PC-3 (cell line): ENCODE measurements around the gene POLA2. TPM values are rescaled to one million over a fixed set of nuclear protein-coding genes. Genes with fewer than 3 reads are reported as not detected.

Experiments
- ATAC-seq: fragments of 200-7000 bp; cut with Tn5 transposase; 2 replicates; pipeline ENCODE4 v1.9.1; 2020; ENCODE audit warnings: mild to moderate bottlenecking, moderate library complexity
- BruUV-seq: library from RNA; stranded (reverse); fragments of 400-500 nt; replicated peaks from 2 replicates; lab custom pipeline; 2021; lab: Mats Ljungman, UMichigan
- CTCF ChIA-PET: fragments of 300-600 bp; sonication (Branson Sonifier 250); formaldehyde crosslinking; loops from one replicate; lab custom pipeline; 2022; ENCODE audit warnings: antibody characterized with exemption; lab: Charles Lee
- POLR2A ChIA-PET: fragments of 300-600 bp; sonication (Branson Sonifier 250); formaldehyde crosslinking; loops from one replicate; lab custom pipeline; 2022; ENCODE audit warnings: antibody characterized with exemption; ENCODE audit not compliant: unreplicated experiment; lab: Charles Lee
- DNase-seq: peaks from one replicate; pipeline ENCODE4 v3.0.0-alpha.2; 2015
- H2AFZ ChIP-seq: fragments of 300-600 bp; sonication (generic); 2 replicates; pipeline ENCODE4 v1.6.0; 2016; ENCODE audit warnings: antibody characterized with exemption, low read length
- H3F3A ChIP-seq: fragments of 300-600 bp; sonication (generic); one replicate; pipeline ENCODE4 v1.6.0; 2017; ENCODE audit warnings: antibody characterized with exemption, low read length, control low read depth, mild to moderate bottlenecking; ENCODE audit not compliant: unreplicated experiment
- H3K27ac ChIP-seq: fragments of 300-600 bp; sonication (generic); 2 replicates; pipeline ENCODE4 v1.5.1; 2016; ENCODE audit warnings: mild to moderate bottlenecking, low read length
- H3K27me3 ChIP-seq: fragments of 300-600 bp; sonication (generic); 2 replicates; pipeline ENCODE4 v1.6.1; 2016; ENCODE audit warnings: low read length, mixed read lengths
- H3K36me3 ChIP-seq: fragments of 300-600 bp; sonication (generic); 2 replicates; pipeline ENCODE4 v1.6.1; 2016; ENCODE audit warnings: low read depth, mixed run types, low read length, mixed read lengths
- H3K4me1 ChIP-seq: fragments of 300-600 bp; sonication (generic); 2 replicates; pipeline ENCODE4 v1.5.1; 2016; ENCODE audit warnings: low read length; ENCODE audit not compliant: insufficient read depth
- H3K4me2 ChIP-seq: fragments of 300-600 bp; sonication (generic); 2 replicates; pipeline ENCODE4 v1.6.0; 2016; ENCODE audit warnings: low read length
- H3K4me3 ChIP-seq: fragments of 300-600 bp; sonication (generic); 2 replicates; pipeline ENCODE4 v1.5.1; 2016; ENCODE audit warnings: mild to moderate bottlenecking, low read length, mixed read lengths
- H3K79me2 ChIP-seq: fragments of 300-600 bp; sonication (generic); 2 replicates; pipeline ENCODE4 v1.6.1; 2017; ENCODE audit warnings: low read length, mixed read lengths
- H3K9ac ChIP-seq: fragments of 300-600 bp; sonication (generic); 2 replicates; pipeline ENCODE4 v1.6.0; 2016; ENCODE audit warnings: mild to moderate bottlenecking, low read length
- H3K9me2 ChIP-seq: fragments of 300-600 bp; sonication (generic); replicated peaks from 2 replicates; pipeline ENCODE4 v1.6.1; 2016; ENCODE audit warnings: mixed run types, low read length, mixed read lengths
- H3K9me3 ChIP-seq: fragments of 300-600 bp; sonication (generic); 2 replicates; pipeline ENCODE4 v1.6.1; 2016; ENCODE audit warnings: low read length, mixed read lengths
- H4K20me1 ChIP-seq: fragments of 300-600 bp; sonication (generic); 2 replicates; pipeline ENCODE4 v1.6.1; 2016; ENCODE audit warnings: low read length, mixed read lengths
- CTCF ChIP-seq: fragments of 300-600 bp; sonication (generic); conservative IDR thresholded peaks from 2 replicates; pipeline ENCODE4 v1.5.1; 2017; ENCODE audit warnings: antibody characterized with exemption, low read depth, mild to moderate bottlenecking, low read length
- EZH2 ChIP-seq: fragments of 300-600 bp; sonication (generic); IDR thresholded peaks from one replicate; pipeline ENCODE4 v1.6.1; 2017; ENCODE audit warnings: antibody characterized with exemption, mild to moderate bottlenecking, low read length; ENCODE audit not compliant: unreplicated experiment
- EZH2phosphoT487 ChIP-seq: fragments of 300-600 bp; sonication (generic); IDR thresholded peaks from 2 replicates; pipeline ENCODE4 v1.6.1; 2018; ENCODE audit warnings: mild to moderate bottlenecking, antibody characterized with exemption, low read length, borderline replicate concordance
- intact Hi-C: fragments of 100-400 bp; cut with micrococcal nuclease; formaldehyde crosslinking; loops from 2 replicates; pipeline ENCODE4 v1.9.0; 2023
- total RNA-seq: library from RNA; depleted of rRNA; stranded (reverse); fragments of >200 nt; gene quantifications from 2 replicates; pipeline ENCODE4 v1.2.3, GENCODE V29; 2014

POLA2 gene
- total RNA-seq, 1 experiment from 2014 or later = 29.0 TPM

GRCh38 chr11:65300621-65301275 is 39.0 kb downstream of the POLA2 start:
- DNase-seq = no peak
- Histone ChIP-seq H2AFZ (no peak overlapping the region), H3K79me2 (no peaks in the 10 kb centered on the region), H3K9me3 (no peaks in the 10 kb centered on the region), H3K27me3 (no peaks in the 10 kb centered on the region), H3K4me3 (no peak overlapping the region), H3K36me3 (peaks cover 19% of the 10 kb centered on the region; the same call in 1 of the 2 replicates), H3K27ac (no peak overlapping the region), H3K4me1 (no peaks in the 10 kb centered on the region), H4K20me1 (no peaks in the 10 kb centered on the region), H3F3A (no peaks in the 10 kb centered on the region), H3K9me2 (no peaks in the 10 kb centered on the region), H3K9ac (no peak overlapping the region), H3K4me2 (no peak overlapping the region)
- no TSS peak for BruUV-seq
- intact Hi-C loops = no loop called here
- no peak for ATAC-seq
- TF ChIP-seq CTCF (no peak), EZH2 (no peak), EZH2phosphoT487 (no peak)
- CTCF ChIA-PET = interaction anchor here (0.5 kb wide), 1 partner anchor 25 kb away, joined by 5 read pairs; no protein-coding TSS in a partner anchor
- POLR2A ChIA-PET = no interaction called here

GRCh38 chr11:65301491-65302329 is 39.9 kb downstream of the POLA2 start:
- no peak overlapping the region for H3K27ac ChIP-seq
- CTCF ChIA-PET = interaction anchor here (0.5 to 0.8 kb wide), 2 partner anchors 26 kb away, joined by 5 to 25 read pairs; no protein-coding TSS in a partner anchor

More at GRCh38 chr11:65301491-65302329, 39.9 kb downstream of the POLA2 start:
- no peak for DNase-seq
- no TSS peak for BruUV-seq
- H3K4me3 ChIP-seq = no peak overlapping the region
- no peak overlapping the region for H2AFZ ChIP-seq
- intact Hi-C loops = no loop called here
- H3K36me3 ChIP-seq = peaks cover 12% of the 10 kb centered on the region; the same call in 1 of the 2 replicates
- no peaks in the 10 kb centered on the region for H3K27me3 ChIP-seq
- H3K9me3 ChIP-seq = no peaks in the 10 kb centered on the region
- H3K79me2 ChIP-seq = no peaks in the 10 kb centered on the region
- no peak overlapping the region for H3K9ac ChIP-seq
- ATAC-seq = peak; percentile 54
- H3F3A ChIP-seq = no peaks in the 10 kb centered on the region
- no peaks in the 10 kb centered on the region for H3K4me1 ChIP-seq
- POLR2A ChIA-PET = no interaction called here
- H3K9me2 ChIP-seq = no peaks in the 10 kb centered on the region
- H3K4me2 ChIP-seq = no peak overlapping the region
- no peaks in the 10 kb centered on the region for H4K20me1 ChIP-seq
- TF ChIP-seq EZH2phosphoT487 (no peak), EZH2 (no peak), CTCF (no peak)
